OCI-LY3 (cell line): ENCODE results near the gene SPATA46.

Experiments
- H2AFZ ChIP-seq: fragments of 200-600, 300-600 bp; shearing (Covaris generic); 2 replicates; pipeline ENCODE4 v1.6.0; 2014; ENCODE audit warnings: antibody characterized with exemption, low read depth, low read length
- H3K27ac ChIP-seq: fragments of 200-600, 300-600 bp; sonication (generic); 2 replicates; pipeline ENCODE4 v1.5.1; 2014; ENCODE audit warnings: mild to moderate bottlenecking, low read length, moderate library complexity, mixed read lengths
- H3K27me3 ChIP-seq: fragments of 200-600, 300-600 bp; sonication (generic); 2 replicates; pipeline ENCODE4 v1.6.1; 2014; ENCODE audit warnings: low read depth, low read length, mixed read lengths
- H3K36me3 ChIP-seq: fragments of 200-600, 300-600 bp; sonication (generic); replicated peaks from 2 replicates; pipeline ENCODE3; 2014; ENCODE audit warnings: low read depth, low read length, mixed read lengths
- H3K4me1 ChIP-seq: fragments of 300-600, 200-600 bp; sonication (generic); 2 replicates; pipeline ENCODE4 v1.6.1; 2014; ENCODE audit warnings: low read length, mixed read lengths
- H3K4me2 ChIP-seq: fragments of 200-600, 300-600 bp; sonication (generic); 2 replicates; pipeline ENCODE4 v1.6.1; 2014; ENCODE audit warnings: low read length, mixed read lengths
- H3K4me3 ChIP-seq: fragments of 300-600, 200-600 bp; sonication (generic); 2 replicates; pipeline ENCODE4 v1.5.1; 2014; ENCODE audit warnings: antibody characterized with exemption, mild to moderate bottlenecking, low read length, moderate library complexity
- H3K79me2 ChIP-seq: fragments of 300-600, 200-600 bp; shearing (Covaris generic); 2 replicates; pipeline ENCODE4 v1.6.1; 2014; ENCODE audit warnings: mild to moderate bottlenecking, low read length, mixed read lengths
- H3K9ac ChIP-seq: fragments of 300-600, 200-600 bp; shearing (Covaris generic); 2 replicates; pipeline ENCODE4 v1.6.0; 2014; ENCODE audit warnings: mild to moderate bottlenecking, low read length, moderate library complexity
- H3K9me3 ChIP-seq: fragments of 200-600, 300-600 bp; shearing (Covaris generic); 2 replicates; pipeline ENCODE4 v1.6.1; 2014; ENCODE audit warnings: low read length, mixed read lengths; ENCODE audit not compliant: insufficient read depth
- H4K20me1 ChIP-seq: fragments of 200-600, 300-600 bp; sonication (generic); 2 replicates; pipeline ENCODE4 v1.6.1; 2016; ENCODE audit warnings: low read length, mixed read lengths; ENCODE audit not compliant: insufficient read depth
- CTCF ChIP-seq: fragments of 200-600, 300-600 bp; sonication (generic); IDR thresholded peaks from 2 replicates; pipeline ENCODE4 v1.5.1; 2014; ENCODE audit warnings: antibody characterized with exemption, low read length, low read depth
- EZH2phosphoT487 ChIP-seq: fragments of 200-600 bp; shearing (Covaris generic); IDR thresholded peaks from 2 replicates; pipeline ENCODE4 v1.6.1; 2018; ENCODE audit warnings: antibody characterized with exemption, mixed run types, low read depth

The SPATA46 gene

GRCh38 chr1:162386292-162387225 is 9.9 kb upstream of the SPATA46 start:
- H3K4me3 ChIP-seq: no peak overlapping the region
- no peak overlapping the region for H3K9ac ChIP-seq
- H3K79me2 ChIP-seq: no peaks in the 10 kb centered on the region
- TF ChIP-seq CTCF (no peak), EZH2phosphoT487 (no peak)
- peaks cover 58% of the 10 kb centered on the region for H3K27me3 ChIP-seq
- peaks cover 8% of the 10 kb centered on the region for H3K4me1 ChIP-seq
- H4K20me1 ChIP-seq: no peaks in the 10 kb centered on the region; the same call in 1 of the 2 replicates
- H3K9me3 ChIP-seq: no peaks in the 10 kb centered on the region
- H2AFZ ChIP-seq: no peak overlapping the region
- no peak overlapping the region for H3K27ac ChIP-seq
- H3K36me3 ChIP-seq: no peaks in the 10 kb centered on the region
- no peak overlapping the region for H3K4me2 ChIP-seq

- Histone ChIP-seq H3K4me2 (no peak overlapping the region), H3K4me3 (no peak overlapping the region), H3K9me3 (no peaks in the 10 kb centered on the region), H2AFZ (no peak overlapping the region), H3K27me3 (peaks cover 52% of the 10 kb centered on the region), H3K4me1 (peaks cover 8% of the 10 kb centered on the region), H3K36me3 (no peaks in the 10 kb centered on the region), H4K20me1 (no peaks in the 10 kb centered on the region; the same call in 1 of the 2 replicates), H3K79me2 (no peaks in the 10 kb centered on the region), H3K27ac (no peak overlapping the region), H3K9ac (no peak overlapping the region)
- TF ChIP-seq CTCF (no peak), EZH2phosphoT487 (no peak)
These were observed 9.0 kb upstream of the SPATA46 start for GRCh38 chr1:162385702-162386101.

- Histone ChIP-seq H3K9me3 (no peaks in the 10 kb centered on the region), H3K27ac (no peak overlapping the region), H3K4me3 (no peak overlapping the region), H3K9ac (no peak overlapping the region), H4K20me1 (no peaks in the 10 kb centered on the region), H3K27me3 (peaks cover 50% of the 10 kb centered on the region), H3K4me2 (no peak overlapping the region), H3K36me3 (no peaks in the 10 kb centered on the region), H2AFZ (no peak overlapping the region), H3K79me2 (no peaks in the 10 kb centered on the region), H3K4me1 (peaks cover 8% of the 10 kb centered on the region)
- TF ChIP-seq CTCF (no peak), EZH2phosphoT487 (no peak)
These were observed 8.6 kb upstream of the SPATA46 start for GRCh38 chr1:162385280-162385623.

- Histone ChIP-seq H4K20me1 (no peaks in the 10 kb centered on the region), H3K79me2 (no peaks in the 10 kb centered on the region), H3K4me3 (no peak overlapping the region), H3K27ac (no peak overlapping the region), H3K9me3 (no peaks in the 10 kb centered on the region), H3K36me3 (no peaks in the 10 kb centered on the region), H3K27me3 (peaks cover 50% of the 10 kb centered on the region), H3K4me2 (no peak overlapping the region), H3K4me1 (peaks cover 8% of the 10 kb centered on the region), H2AFZ (no peak overlapping the region), H3K9ac (no peak overlapping the region)
- TF ChIP-seq CTCF: no peak
- TF ChIP-seq EZH2phosphoT487: no peak
These were observed 8.1 kb upstream of the SPATA46 start for GRCh38 chr1:162384601-162385279.
